Liver (tissue), 9 donors: ENCODE measurements around the gene HLA-G. TPM values are rescaled to one million over a fixed set of nuclear protein-coding genes. Genes with fewer than 3 reads are reported as not detected.

Source experiments
- DNase-seq: peaks from one replicate; pipeline ENCODE4 v3.0.0-alpha.2; 2017; ENCODE audit warnings: low spot score
- H3K27ac ChIP-seq, 2 donors: one replicate each; pipeline ENCODE4 v1.7.0; 2013; ENCODE audit warnings: inconsistent platforms in 2 of 2, low read length in 2 of 2, control low read depth in 1 of 2, low read depth in 1 of 2, mild to moderate bottlenecking in 1 of 2
- H3K27me3 ChIP-seq, 4 donors: one replicate each; pipeline versions ENCODE4 v1.6.1 to v1.7.0; 2013; ENCODE audit warnings: low read length in 3 of 4, inconsistent platforms in 1 of 4, mild to moderate bottlenecking in 1 of 4, moderate library complexity in 1 of 4; ENCODE audit not compliant: control insufficient read depth in 4 of 4, insufficient read depth in 4 of 4
- H3K36me3 ChIP-seq, 4 donors: one replicate each; pipeline versions ENCODE4 v1.6.1 to v1.7.0; 2013; ENCODE audit warnings: low read length in 3 of 4, mild to moderate bottlenecking in 3 of 4, low read depth in 1 of 4, moderate library complexity in 1 of 4; ENCODE audit not compliant: control insufficient read depth in 4 of 4, insufficient read depth in 3 of 4
- H3K4me1 ChIP-seq, 4 donors: one replicate each; pipeline versions ENCODE4 v1.6.1 to v1.7.0; 2013; ENCODE audit warnings: low read length in 3 of 4, mild to moderate bottlenecking in 3 of 4, moderate library complexity in 1 of 4; ENCODE audit not compliant: control insufficient read depth in 4 of 4, insufficient read depth in 4 of 4
- H3K4me3 ChIP-seq, 3 donors: one replicate each; pipeline versions ENCODE4 v1.6.1 to v1.7.0; 2013; ENCODE audit warnings: low read length in 3 of 3, control low read depth in 1 of 3, low read depth in 1 of 3, mild to moderate bottlenecking in 1 of 3
- H3K9ac ChIP-seq, 2 donors: one replicate each; pipeline ENCODE4 v1.7.0; 2013; ENCODE audit warnings: low read length in 2 of 2, mild to moderate bottlenecking in 2 of 2, moderate library complexity in 2 of 2, control low read depth in 1 of 2, low read depth in 1 of 2
- H3K9me3 ChIP-seq, 4 donors: one replicate each; pipeline versions ENCODE4 v1.6.1 to v1.7.0; 2013; ENCODE audit warnings: low read length in 3 of 4; ENCODE audit not compliant: control insufficient read depth in 4 of 4
- ATF3 ChIP-seq: IDR thresholded peaks from 2 replicates; pipeline ENCODE4 v1.6.1; 2016; ENCODE audit warnings: antibody characterized with exemption
- CTCF ChIP-seq: fragments of 150-350 bp; IDR thresholded peaks from 2 replicates; pipeline ENCODE4 v1.5.1; 2017; ENCODE audit warnings: improper control_type of control experiment, low read depth, low read length; ENCODE audit not compliant: missing input control
- EGR1 ChIP-seq, 2 donors: IDR thresholded peaks; 2 replicates each; pipeline ENCODE4 v1.6.1; 2016 to 2018; ENCODE audit warnings: antibody characterized with exemption in 2 of 2, low read depth in 2 of 2
- FOXA1 ChIP-seq: IDR thresholded peaks from 2 replicates; pipeline ENCODE4 v1.6.1; 2016; ENCODE audit warnings: antibody characterized with exemption
- FOXA2 ChIP-seq: IDR thresholded peaks from 2 replicates; pipeline ENCODE4 v1.6.1; 2016; ENCODE audit warnings: antibody characterized with exemption
- GABPA ChIP-seq, 2 donors: IDR thresholded peaks in 1 of 2; conservative IDR thresholded peaks in 1 of 2; 2 replicates each; pipeline ENCODE4 v1.6.1; 2016; ENCODE audit warnings: antibody characterized with exemption in 2 of 2, mild to moderate bottlenecking in 1 of 2, moderate library complexity in 1 of 2
- HNF4G ChIP-seq: IDR thresholded peaks from 2 replicates; pipeline ENCODE4 v1.6.1; 2016; ENCODE audit warnings: antibody characterized with exemption
- JUND ChIP-seq, 2 donors: IDR thresholded peaks; 2 replicates each; pipeline ENCODE4 v1.6.1; 2016; ENCODE audit warnings: antibody characterized with exemption in 2 of 2
- MAX ChIP-seq: IDR thresholded peaks from 2 replicates; pipeline ENCODE4 v1.6.1; 2016; ENCODE audit warnings: antibody characterized with exemption
- NR2F2 ChIP-seq: IDR thresholded peaks from 2 replicates; pipeline ENCODE4 v1.6.1; 2016; ENCODE audit warnings: antibody characterized with exemption
- RAD21 ChIP-seq, 2 donors: IDR thresholded peaks; 2 replicates each; pipeline ENCODE4 v1.6.1; 2016; ENCODE audit warnings: antibody characterized with exemption in 2 of 2, mild to moderate bottlenecking in 2 of 2
- REST ChIP-seq: IDR thresholded peaks from 2 replicates; pipeline ENCODE4 v1.6.1; 2016; ENCODE audit warnings: antibody characterized with exemption, mild to moderate bottlenecking
- RXRA ChIP-seq, 2 donors: IDR thresholded peaks; 2 replicates each; pipeline ENCODE4 v1.6.1; 2017 to 2018; ENCODE audit warnings: antibody characterized with exemption in 2 of 2, mild to moderate bottlenecking in 1 of 2
- SP1 ChIP-seq: IDR thresholded peaks from 2 replicates; pipeline ENCODE4 v1.6.1; 2018; ENCODE audit warnings: antibody characterized with exemption, mild to moderate bottlenecking
- TAF1 ChIP-seq: conservative IDR thresholded peaks from 2 replicates; pipeline ENCODE4 v1.6.1; 2016; ENCODE audit warnings: antibody characterized with exemption, mild to moderate bottlenecking
- YY1 ChIP-seq: IDR thresholded peaks from 2 replicates; pipeline ENCODE4 v1.6.1; 2016; ENCODE audit warnings: antibody characterized with exemption, mild to moderate bottlenecking
- ZBTB33 ChIP-seq: IDR thresholded peaks from 2 replicates; pipeline ENCODE4 v1.6.1; 2016; ENCODE audit warnings: antibody characterized with exemption
- WGBS: extraction: QIAGEN DNeasy Blood & Tissue Kit; methylation state at CpG from one replicate; pipeline ENCODE4 v1.1.7; 2013; 5-methylcytosine and 5-hydroxymethylcytosine counted together
- polyA plus RNA-seq, 2 donors: library from polyadenylated mRNA; stranded (reverse) in 1 of 2; unstranded in 1 of 2; fragments of 200-250 nt in 1 of 2; fragments of >200 nt in 1 of 2; fragmentation: Nextera tagmentation in 1 of 2; extraction: Ambion mirVana in 1 of 2; gene quantifications; one replicate each; pipeline versions ENCODE4 v1.2.1 to v1.2.3, GENCODE V29; 2013 to 2015
- total RNA-seq, 2 donors: library from RNA; depleted of rRNA; stranded (reverse); fragments of >200 nt; gene quantifications; one replicate each; pipeline ENCODE4 v1.2.3, GENCODE V29; 2014
- donor health status: healthy.
- donor health status: healthy.
- donor health status: healthy.
- donor health status: healthy.
- donor health status: healthy.

Gene HLA-G
- total and polyA plus RNA-seq, 4 donors = 0.79 TPM; not detected in 3

- no peaks in the 10 kb centered on the region for H3K9me3 ChIP-seq
- H3K27me3 ChIP-seq = no peaks in the 10 kb centered on the region
- no peaks in the 10 kb centered on the region for H3K36me3 ChIP-seq
- no peak overlapping the region for H3K27ac ChIP-seq
- WGBS = 64% methylated on average over 9 of the region's 9 CpGs
- H3K4me1 ChIP-seq = no peaks in the 10 kb centered on the region
- no peak overlapping the region for H3K9ac ChIP-seq
- no peak overlapping the region for H3K4me3 ChIP-seq
- no peak for DNase-seq
- no peak for TF ChIP-seq CTCF
- TF ChIP-seq SP1 = no peak
- no peak for TF ChIP-seq GABPA (IDR thresholded peaks at IDR 0.05 in 1 of 2, conservative IDR thresholded peaks at IDR 0.05 in 1 of 2)
- TF ChIP-seq ATF3 = no peak
These were observed 13.1 kb upstream of the HLA-G start for GRCh38 chr6:29814379-29815117.

- Histone ChIP-seq H3K9ac (no peak overlapping the region), H3K27ac (no peak overlapping the region), H3K36me3 (no peaks in the 10 kb centered on the region), H3K4me1 (no peaks in the 10 kb centered on the region), H3K9me3 (no peaks in the 10 kb centered on the region), H3K4me3 (no peak overlapping the region), H3K27me3 (no peaks in the 10 kb centered on the region)
- TF ChIP-seq RAD21 (IDR thresholded peaks at IDR 0.05) (no peak), EGR1 (IDR thresholded peaks at IDR 0.05; ENCODE audit: low read depth in 2 of 2) (no peak), TAF1 (no peak), FOXA1 (no peak), SP1 (no peak), JUND (IDR thresholded peaks at IDR 0.05) (no peak), YY1 (no peak), ZBTB33 (no peak)
- 77% methylated on average over 7 of the region's 7 CpGs for WGBS
- no peak for DNase-seq
These were observed 12.4 kb upstream of the HLA-G start for GRCh38 chr6:29815118-29815750.

GRCh38 chr6:29816030-29816429, 11.6 kb upstream of the HLA-G start:
- no peak for DNase-seq
- H3K27me3 ChIP-seq = no peaks in the 10 kb centered on the region
- H3K4me1 ChIP-seq = no peaks in the 10 kb centered on the region
- H3K9ac ChIP-seq = no peak overlapping the region
- H3K27ac ChIP-seq = no peak overlapping the region
- no peaks in the 10 kb centered on the region for H3K36me3 ChIP-seq
- no peaks in the 10 kb centered on the region for H3K9me3 ChIP-seq
- 43% methylated on average over 1 of the region's 1 CpG for WGBS
- no peak overlapping the region for H3K4me3 ChIP-seq
- TF ChIP-seq NR2F2 = no peak
- TF ChIP-seq ATF3 = no peak
- no peak for TF ChIP-seq RAD21 (IDR thresholded peaks at IDR 0.05)
- no peak for TF ChIP-seq REST
- no peak for TF ChIP-seq ZBTB33
- TF ChIP-seq RXRA (IDR thresholded peaks at IDR 0.05) = no peak
- no peak for TF ChIP-seq MAX
- TF ChIP-seq FOXA2 = no peak
- TF ChIP-seq HNF4G = no peak
